IMR-90 (cell line): ENCODE data around the gene DOCK1.

Experiments
- CTCF ChIP-seq: conservative IDR thresholded peaks from 2 replicates; pipeline ENCODE4 v1.5.1; 2012; ENCODE audit warnings: mild to moderate bottlenecking, low read depth, low read length, improper control_type of control experiment
- NFE2L2 ChIP-seq: fragments of 150-350 bp; IDR thresholded peaks from 2 replicates; pipeline ENCODE4 v1.6.1; 2016; ENCODE audit warnings: low read depth, mild to moderate bottlenecking, low read length
- RFX5 ChIP-seq: IDR thresholded peaks from 2 replicates; pipeline ENCODE4 v1.8.0; 2012; ENCODE audit warnings: low read depth, mild to moderate bottlenecking, low read length, moderate library complexity

- TF ChIP-seq CTCF: no peak
- TF ChIP-seq NFE2L2: no peak
- no peak for TF ChIP-seq RFX5
Measured at GRCh38 chr10:127259347-127259746, 354.1 kb downstream of the DOCK1 start.
